Thymus (tissue), 11 donors: Measurements from ENCODE around the gene AURKAIP1. TPM values are rescaled to one million over a fixed set of nuclear protein-coding genes. Genes with fewer than 3 reads are reported as not detected.

ENCODE experiments used
- DNase-seq, 9 donors: peaks; one replicate each; pipeline ENCODE4 v3.0.0-alpha.2; 2013; ENCODE audit warnings: low spot score in 9 of 9, low read depth in 6 of 9, missing footprints in 1 of 9
- H3K27ac ChIP-seq, 2 donors: one replicate each; pipeline ENCODE4 v1.5.1; 2013; ENCODE audit warnings: control low read depth in 1 of 2, low read depth in 1 of 2, low read length in 1 of 2, mild to moderate bottlenecking in 1 of 2, moderate library complexity in 1 of 2
- H3K27me3 ChIP-seq, 2 donors: one replicate each; pipeline ENCODE4 v1.5.1; 2013; ENCODE audit warnings: low read length in 1 of 2; ENCODE audit not compliant: control insufficient read depth in 2 of 2, insufficient read depth in 1 of 2
- H3K36me3 ChIP-seq, 2 donors: one replicate each; pipeline ENCODE4 v1.5.1; 2013; ENCODE audit warnings: low read length in 1 of 2, mild to moderate bottlenecking in 1 of 2, moderate library complexity in 1 of 2; ENCODE audit not compliant: control insufficient read depth in 2 of 2, insufficient read depth in 2 of 2
- H3K4me1 ChIP-seq, 2 donors: one replicate each; pipeline ENCODE4 v1.5.1; 2013; ENCODE audit warnings: low read length in 2 of 2; ENCODE audit not compliant: control insufficient read depth in 2 of 2, insufficient read depth in 2 of 2
- H3K4me3 ChIP-seq, 2 donors: one replicate each; pipeline ENCODE4 v1.5.1; 2013; ENCODE audit warnings: low read length in 2 of 2, control low read depth in 1 of 2, mild to moderate bottlenecking in 1 of 2
- H3K9me3 ChIP-seq, 2 donors: one replicate each; pipeline ENCODE4 v1.5.1; 2013; ENCODE audit warnings: low read length in 1 of 2, mild to moderate bottlenecking in 1 of 2; ENCODE audit not compliant: control insufficient read depth in 2 of 2, insufficient read depth in 1 of 2
- WGBS: extraction: QIAGEN DNeasy Blood & Tissue Kit; methylation state at CpG from one replicate; pipeline ENCODE4 v1.1.7; 2013; 5-methylcytosine and 5-hydroxymethylcytosine counted together
- polyA plus RNA-seq: library from polyadenylated mRNA; stranded (reverse); fragments of 200-250 nt; gene quantifications from one replicate; pipeline ENCODE4 v1.2.3, GENCODE V29; 2013
- total RNA-seq: library from RNA; stranded (reverse); fragments of 120-200 nt; gene quantifications from one replicate; pipeline ENCODE4 v1.2.4, GENCODE V29; 2013
- donor health status: healthy.

The AURKAIP1 gene
- total and polyA plus RNA-seq, 2 donors, result 96.2 to 116 TPM

DNA sequence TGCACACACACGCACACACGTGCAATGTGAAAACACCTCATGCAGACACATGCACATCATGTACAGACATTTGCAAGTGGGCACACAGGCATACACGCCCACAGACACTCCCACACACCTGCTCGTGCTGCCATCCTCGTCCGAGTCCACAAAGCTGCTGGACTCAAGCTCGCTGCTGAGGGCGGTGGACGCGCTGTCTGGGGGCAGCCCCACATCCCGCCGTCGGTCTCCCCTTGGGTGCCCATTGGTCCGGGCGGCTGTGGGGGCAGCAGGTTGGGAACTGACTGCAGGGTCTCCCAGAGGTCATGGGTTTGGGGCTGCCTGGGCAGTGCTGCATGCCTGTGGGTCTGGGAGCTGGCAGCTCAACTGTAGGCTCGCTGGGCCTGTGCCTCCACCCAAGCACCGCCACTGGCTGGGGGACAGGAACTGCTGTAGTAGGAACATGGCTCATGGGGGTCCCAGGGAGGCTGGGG is 33.4 kb downstream of the AURKAIP1 start:
- no peak overlapping the region for H3K27ac ChIP-seq
- no peaks in the 10 kb centered on the region for H3K27me3 ChIP-seq
- peaks cover 0 to 8% of the 10 kb centered on the region in 2 donors for H3K9me3 ChIP-seq
- no peak for DNase-seq
- 97% methylated on average over 17 of the region's 17 CpGs for WGBS
- H3K4me1 ChIP-seq, result no peaks in the 10 kb centered on the region
- no peak overlapping the region for H3K4me3 ChIP-seq
- peaks cover 11 to 42% of the 10 kb centered on the region in 2 donors for H3K36me3 ChIP-seq

GRCh38 chr1:1340791-1341548 is 34.0 kb downstream of the AURKAIP1 start:
- no peak for DNase-seq
- Histone ChIP-seq H3K4me1 (no peaks in the 10 kb centered on the region), H3K4me3 (no peak overlapping the region), H3K36me3 (peaks cover 11 to 47% of the 10 kb centered on the region in 2 donors), H3K27me3 (no peaks in the 10 kb centered on the region), H3K9me3 (peaks cover 0 to 8% of the 10 kb centered on the region in 2 donors), H3K27ac (no peak overlapping the region)
- WGBS, result 96% methylated on average over 36 of the region's 36 CpGs

GRCh38 chr1:1340185-1340584 is 34.8 kb downstream of the AURKAIP1 start:
- no peak overlapping the region for H3K4me3 ChIP-seq
- 98% methylated on average over 23 of the region's 23 CpGs for WGBS
- H3K27ac ChIP-seq, result no peak overlapping the region
- no peaks in the 10 kb centered on the region for H3K27me3 ChIP-seq
- peaks cover 0 to 8% of the 10 kb centered on the region in 2 donors for H3K9me3 ChIP-seq
- DNase-seq, result no peak
- peaks cover 11 to 51% of the 10 kb centered on the region in 2 donors for H3K36me3 ChIP-seq
- no peaks in the 10 kb centered on the region for H3K4me1 ChIP-seq

DNA sequence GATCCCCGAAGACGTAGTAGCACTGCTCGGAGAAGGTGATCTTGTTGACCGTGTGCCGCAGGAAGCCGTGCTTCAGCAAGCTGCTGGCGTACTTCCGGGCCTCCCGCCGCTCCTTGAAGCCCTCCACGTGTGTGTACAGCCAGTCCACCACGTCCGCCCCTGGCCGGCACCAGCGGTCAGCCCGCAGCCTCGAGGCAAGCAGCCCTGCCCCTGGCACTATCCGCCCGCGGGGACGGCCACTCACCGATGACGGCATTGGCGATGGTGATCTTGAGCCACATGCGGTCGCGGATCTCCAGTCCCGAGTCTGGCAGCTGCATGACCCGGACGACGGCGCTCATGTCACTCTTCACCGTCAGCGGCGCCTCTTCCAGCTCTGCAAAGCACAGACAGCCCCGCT is 36.7 kb downstream of the AURKAIP1 start:
- 98% methylated on average over 36 of the region's 36 CpGs for WGBS

GRCh38 chr1:1337793-1338147 is 37.2 kb downstream of the AURKAIP1 start:
- Histone ChIP-seq H3K4me1 (no peaks in the 10 kb centered on the region), H3K4me3 (no peak overlapping the region), H3K36me3 (peaks cover 11 to 51% of the 10 kb centered on the region in 2 donors), H3K27ac (no peak overlapping the region), H3K9me3 (peaks cover 0 to 8% of the 10 kb centered on the region in 2 donors), H3K27me3 (no peaks in the 10 kb centered on the region)
- DNase-seq, result no peak
- 97% methylated on average over 18 of the region's 18 CpGs for WGBS

More for the DNA sequence above, 36.7 kb downstream of the AURKAIP1 start:
- Histone ChIP-seq H3K4me3 (no peak overlapping the region), H3K4me1 (no peaks in the 10 kb centered on the region), H3K9me3 (peaks cover 0 to 8% of the 10 kb centered on the region in 2 donors), H3K27me3 (no peaks in the 10 kb centered on the region), H3K36me3 (peaks cover 11 to 51% of the 10 kb centered on the region in 2 donors), H3K27ac (no peak overlapping the region)
- DNase-seq, result no peak

- H3K4me3 ChIP-seq, result no peak overlapping the region
- DNase-seq, result no peak
- WGBS, result 98% methylated on average over 32 of the region's 32 CpGs
- peaks cover 11 to 51% of the 10 kb centered on the region in 2 donors for H3K36me3 ChIP-seq
- H3K4me1 ChIP-seq, result no peaks in the 10 kb centered on the region
- H3K9me3 ChIP-seq, result peaks cover 0 to 8% of the 10 kb centered on the region in 2 donors
- H3K27ac ChIP-seq, result no peak overlapping the region
- no peaks in the 10 kb centered on the region for H3K27me3 ChIP-seq
Measured at GRCh38 chr1:1336931-1337792, 37.8 kb downstream of the AURKAIP1 start.

DNA sequence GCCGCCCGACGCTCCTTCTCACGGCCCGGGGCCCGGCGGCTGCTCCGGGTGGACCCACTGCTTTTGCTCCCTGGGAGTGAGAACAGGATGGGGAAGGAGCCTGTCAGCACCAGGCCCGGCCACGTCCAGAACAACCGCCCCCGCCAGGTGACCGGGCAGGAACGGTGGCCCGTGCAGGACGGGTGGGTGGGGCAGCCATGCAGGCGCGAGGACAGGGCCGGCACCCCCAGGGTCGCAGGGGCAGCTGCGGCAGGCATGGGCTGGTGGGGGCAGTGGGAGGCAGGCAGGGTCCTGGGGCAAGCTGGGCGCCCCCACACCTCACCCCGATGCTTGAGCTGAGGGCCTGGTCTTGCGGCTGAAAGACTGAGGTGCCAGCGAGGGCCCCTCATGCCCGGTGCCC is 38.6 kb downstream of the AURKAIP1 start:
- WGBS, result 98% methylated on average over 26 of the region's 26 CpGs
- peaks cover 11 to 47% of the 10 kb centered on the region in 2 donors for H3K36me3 ChIP-seq
- no peaks in the 10 kb centered on the region for H3K27me3 ChIP-seq
- no peaks in the 10 kb centered on the region for H3K4me1 ChIP-seq
- H3K9me3 ChIP-seq, result peaks cover 0 to 10% of the 10 kb centered on the region in 2 donors
- DNase-seq, result no peak
- H3K4me3 ChIP-seq, result no peak overlapping the region
- no peak overlapping the region for H3K27ac ChIP-seq

DNA sequence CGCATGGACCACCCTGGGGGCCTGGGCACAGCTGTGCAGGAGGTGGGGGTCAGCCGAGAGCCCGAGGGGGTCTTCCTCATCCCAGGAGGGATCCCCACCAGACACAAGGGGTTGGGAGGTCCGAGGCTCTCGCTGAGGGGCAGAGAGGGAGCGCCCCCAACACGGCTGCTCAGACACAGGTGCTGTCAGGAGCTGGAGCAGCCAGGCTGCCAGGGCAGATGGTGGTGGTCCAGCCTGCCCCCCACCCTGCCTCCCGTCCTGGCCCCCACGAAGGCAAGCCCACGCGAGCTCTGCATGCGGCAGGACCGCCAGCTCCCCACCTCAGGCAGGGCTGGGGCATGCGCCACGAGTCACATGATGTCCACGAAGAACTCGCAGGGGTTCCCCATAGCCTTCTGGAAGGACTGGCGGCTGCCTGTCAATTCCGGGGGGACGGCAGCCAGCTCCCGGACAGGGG is 39.2 kb downstream of the AURKAIP1 start:
- no peak for DNase-seq
- peaks cover 11 to 42% of the 10 kb centered on the region in 2 donors for H3K36me3 ChIP-seq
- no peak overlapping the region for H3K27ac ChIP-seq

GRCh38 chr1:1335283-1335682 is 39.7 kb downstream of the AURKAIP1 start:
- no peak overlapping the region for H3K27ac ChIP-seq
- H3K4me1 ChIP-seq, result no peaks in the 10 kb centered on the region
- H3K4me3 ChIP-seq, result no peak overlapping the region
- peaks cover 0 to 14% of the 10 kb centered on the region in 2 donors for H3K9me3 ChIP-seq
- H3K36me3 ChIP-seq, result peaks cover 9 to 38% of the 10 kb centered on the region in 2 donors
- no peak for DNase-seq
- 96% methylated on average over 16 of the region's 16 CpGs for WGBS
- no peaks in the 10 kb centered on the region for H3K27me3 ChIP-seq

More for the DNA sequence above, 39.2 kb downstream of the AURKAIP1 start:
- WGBS, result 96% methylated on average over 21 of the region's 21 CpGs
- no peaks in the 10 kb centered on the region for H3K27me3 ChIP-seq
- peaks cover 0 to 13% of the 10 kb centered on the region in 2 donors for H3K9me3 ChIP-seq
- no peak overlapping the region for H3K4me3 ChIP-seq
- no peaks in the 10 kb centered on the region for H3K4me1 ChIP-seq
